SHP77 (cell line): Measurements from ENCODE around the gene COG1.

Experiments used
- DNase-seq, 2 experiments: peaks; one replicate each; lab custom pipeline; 2025; lab: John Stamatoyannopoulos, UW

COG1 gene

DNA sequence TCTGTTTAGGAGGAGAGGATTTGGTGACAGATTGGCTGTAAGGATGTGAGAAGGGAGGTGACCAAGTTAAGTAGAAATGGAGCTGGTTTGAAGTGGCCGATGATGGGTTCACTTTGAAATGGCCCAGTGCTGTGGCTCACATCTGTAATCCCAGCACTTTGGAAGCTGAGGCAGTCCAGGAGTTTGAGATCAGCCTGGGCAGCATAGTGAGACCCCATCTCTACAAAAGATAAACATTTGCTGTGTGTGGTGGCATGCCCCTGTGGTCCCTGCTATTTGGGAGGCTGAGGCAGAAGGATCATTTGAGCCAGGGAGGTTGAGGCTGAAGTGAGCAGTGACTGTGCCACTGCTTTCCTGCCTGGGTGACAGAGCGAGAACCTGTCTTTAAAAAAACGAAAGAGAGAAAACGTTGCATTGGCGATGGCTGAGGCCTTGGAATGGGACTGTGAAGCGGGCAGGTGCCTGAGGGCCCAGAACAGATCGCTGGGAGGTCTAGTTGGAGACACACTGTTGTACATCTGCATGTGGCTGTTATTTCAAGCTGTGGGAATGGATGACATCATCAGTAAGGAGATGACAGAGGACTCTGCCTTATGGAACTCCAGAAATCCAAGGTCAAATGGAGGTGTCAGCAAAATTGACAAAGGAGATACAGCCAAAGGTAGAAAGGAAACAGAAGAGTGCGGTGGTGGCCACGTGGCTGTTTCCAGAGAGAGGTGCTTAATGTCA lies 5.5 kb downstream of the COG1 start:
- no peak for DNase-seq

DNA sequence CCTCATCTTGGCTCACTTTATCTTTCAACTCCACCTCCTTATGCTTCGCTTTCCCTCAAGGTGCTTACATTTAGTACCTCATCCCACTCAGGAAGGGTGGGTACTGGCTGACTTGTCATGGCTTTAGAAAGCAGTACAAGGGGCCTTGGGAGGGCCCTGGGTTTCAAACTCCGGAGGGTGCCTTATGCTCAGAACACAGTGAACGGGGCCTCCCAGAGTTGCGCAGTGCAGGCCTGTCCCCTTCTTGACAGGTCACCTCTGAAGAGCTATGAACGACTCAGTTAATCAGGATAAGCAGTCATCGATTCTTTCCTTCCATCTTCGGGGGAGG lies 6.0 kb downstream of the COG1 start:
- no peak for DNase-seq

- no peak for DNase-seq
Observed at GRCh38 chr17:73199751-73200317, 7.0 kb downstream of the COG1 start.

DNA sequence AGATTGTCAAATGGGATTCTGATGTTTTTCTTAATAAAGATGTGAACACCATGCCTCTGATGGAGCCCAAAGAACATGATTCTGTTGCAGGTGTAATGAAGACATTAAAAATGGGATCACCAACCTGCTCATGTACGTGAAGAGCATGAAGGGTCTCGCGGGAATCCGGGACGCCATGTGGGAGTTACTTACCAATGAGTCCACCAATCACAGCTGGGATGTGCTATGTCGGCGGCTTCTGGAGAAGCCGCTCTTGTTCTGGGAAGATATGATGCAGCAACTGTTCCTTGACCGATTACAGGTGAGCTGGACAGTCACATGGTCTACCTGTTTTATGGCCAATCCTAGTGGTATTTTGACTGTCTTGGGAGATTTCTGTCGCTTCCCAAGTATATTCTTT lies 7.6 kb downstream of the COG1 start:
- DNase-seq: no peak

DNA sequence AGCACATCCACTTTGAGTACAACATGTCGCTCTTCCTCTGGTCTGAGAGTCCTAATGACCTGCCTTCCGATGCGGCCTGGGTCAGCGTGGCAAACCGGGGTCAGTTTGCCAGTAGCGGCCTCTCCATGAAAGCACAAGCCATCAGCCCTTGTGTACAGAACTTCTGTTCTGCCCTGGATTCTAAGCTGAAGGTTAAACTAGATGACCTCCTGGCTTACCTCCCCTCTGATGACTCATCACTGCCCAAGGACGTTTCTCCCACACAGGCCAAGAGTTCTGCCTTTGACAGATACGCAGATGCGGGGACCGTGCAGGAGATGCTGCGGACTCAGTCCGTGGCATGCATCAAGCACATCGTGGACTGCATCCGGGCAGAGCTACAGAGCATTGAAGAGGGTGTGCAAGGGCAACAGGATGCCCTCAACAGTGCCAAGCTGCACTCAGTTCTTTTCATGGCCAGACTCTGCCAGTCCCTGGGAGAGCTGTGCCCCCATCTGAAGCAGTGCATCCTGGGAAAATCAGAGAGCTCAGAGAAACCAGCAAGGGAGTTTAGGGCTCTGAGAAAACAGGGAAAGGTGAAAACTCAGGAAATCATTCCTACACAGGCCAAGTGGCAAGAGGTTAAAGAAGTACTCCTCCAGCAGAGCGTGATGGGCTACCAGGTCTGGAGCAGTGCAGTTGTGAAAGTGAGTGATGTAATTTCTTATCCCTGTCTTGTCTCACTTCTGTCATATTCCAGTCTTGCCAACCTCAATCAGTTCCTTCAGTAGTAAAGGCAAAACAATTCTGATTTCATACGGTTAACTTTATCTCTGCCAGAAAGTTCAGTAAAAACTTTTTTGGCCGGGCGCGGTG lies 8.6 kb downstream of the COG1 start:
- DNase-seq: no peak

DNA sequence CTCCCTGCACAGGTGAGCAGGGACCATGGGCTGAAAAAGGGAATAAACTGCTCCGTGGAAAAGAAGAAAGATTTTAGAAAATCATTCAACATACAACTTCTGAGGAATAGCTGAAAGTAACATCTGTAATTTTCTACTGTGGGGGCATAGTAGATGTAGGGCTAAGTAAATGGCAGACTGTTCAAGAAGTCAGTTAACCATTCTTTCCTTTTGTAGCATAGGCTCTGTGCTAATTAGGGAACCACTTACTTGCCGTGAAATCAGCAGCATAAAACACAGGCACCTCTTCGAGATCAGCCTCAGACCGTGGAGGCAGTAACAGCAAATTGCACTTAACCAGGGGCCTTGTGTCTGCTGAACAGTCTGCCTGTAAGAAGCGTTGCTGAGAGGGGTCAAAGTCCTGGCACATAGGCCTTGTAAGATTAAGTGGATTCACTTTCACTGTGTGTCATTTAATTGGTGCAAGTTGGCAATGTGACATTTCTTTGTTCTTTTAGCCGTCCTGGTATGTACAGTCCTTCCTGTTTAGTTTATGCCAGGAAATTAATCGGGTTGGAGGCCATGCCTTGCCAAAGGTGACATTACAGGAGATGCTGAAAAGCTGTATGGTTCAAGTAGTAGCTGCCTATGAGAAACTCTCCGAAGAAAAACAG lies 10.4 kb downstream of the COG1 start:
- DNase-seq: no peak

GRCh38 chr17:73203788-73204479 lies 11.1 kb downstream of the COG1 start:
- no peak for DNase-seq

DNA sequence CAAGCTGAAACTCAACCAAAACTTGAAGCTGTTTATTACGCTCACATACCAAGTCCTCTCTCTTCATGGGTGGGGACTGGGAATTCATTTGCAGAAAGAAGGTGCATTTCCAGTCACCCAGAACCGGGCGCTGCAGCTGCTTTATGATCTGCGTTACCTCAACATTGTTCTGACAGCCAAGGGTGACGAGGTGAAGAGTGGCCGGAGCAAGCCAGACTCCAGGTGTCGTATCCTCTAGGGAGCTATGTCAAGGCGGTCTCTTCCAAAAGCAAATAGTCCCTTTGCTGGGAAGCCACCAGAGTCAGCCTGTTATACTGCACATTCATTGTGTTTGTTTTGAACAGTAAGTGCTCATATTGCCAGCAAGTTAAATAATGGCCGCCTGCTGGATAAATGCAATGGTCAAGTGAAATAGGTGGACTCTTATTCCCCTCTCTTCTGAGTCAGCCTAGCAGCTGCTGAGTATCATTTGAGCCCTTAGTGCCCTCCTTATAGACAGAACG lies 12.7 kb downstream of the COG1 start:
- DNase-seq: peak; percentile 95

DNA sequence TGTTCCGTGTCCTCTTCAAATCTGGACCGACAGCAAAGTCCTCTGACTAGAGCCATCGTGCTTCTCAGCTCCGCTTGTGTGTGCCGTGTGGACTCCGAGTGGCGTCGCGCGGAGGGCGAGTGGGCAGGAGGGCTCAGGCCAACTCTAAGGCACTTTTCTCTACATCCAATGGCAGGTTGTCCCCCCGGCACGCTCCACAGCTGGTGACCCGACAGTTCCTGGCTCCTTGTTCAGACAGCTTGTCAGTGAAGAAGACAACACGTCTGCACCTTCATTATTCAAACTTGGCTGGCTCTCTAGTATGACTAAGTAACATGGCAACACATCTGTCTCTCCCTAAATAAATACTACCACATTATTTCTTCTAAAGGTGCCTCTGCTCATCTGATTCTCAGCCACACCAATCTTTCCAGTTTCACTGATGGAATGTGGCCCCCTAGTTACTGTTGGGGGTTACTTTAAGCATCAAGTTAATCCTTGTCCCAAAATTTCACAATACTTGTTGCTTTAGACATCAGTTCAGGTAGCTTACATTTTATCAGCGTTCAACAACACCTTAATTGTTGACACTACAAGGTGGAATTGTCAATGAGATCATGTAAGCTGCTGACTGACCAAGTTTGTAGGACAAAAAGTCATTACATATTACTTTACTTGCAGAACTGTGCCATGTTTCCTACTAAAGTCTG lies 15.4 kb downstream of the COG1 start:
- no peak for DNase-seq

DNA sequence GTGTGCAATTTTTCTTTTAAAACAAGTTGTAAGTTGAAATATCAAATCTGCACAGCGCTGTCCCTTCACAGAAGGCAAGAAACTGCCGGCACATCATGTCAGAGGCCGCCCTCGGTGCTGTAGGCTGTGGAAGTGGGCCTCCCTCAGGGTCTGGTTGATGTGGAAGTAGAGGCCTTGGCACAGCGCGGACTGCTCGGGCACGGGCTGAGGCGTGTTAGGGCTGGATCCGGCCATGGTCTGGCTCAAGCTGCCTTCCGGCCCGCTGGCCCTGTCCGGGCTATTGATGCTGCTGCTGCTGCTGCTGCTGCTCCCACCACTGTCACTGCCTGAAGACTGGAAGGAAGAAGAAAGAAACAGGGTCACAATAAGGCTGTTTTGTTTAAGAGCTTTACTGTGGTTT lies 16.6 kb downstream of the COG1 start:
- no peak for DNase-seq

GRCh38 chr17:73210002-73210678 lies 17.3 kb downstream of the COG1 start:
- no peak for DNase-seq

DNA sequence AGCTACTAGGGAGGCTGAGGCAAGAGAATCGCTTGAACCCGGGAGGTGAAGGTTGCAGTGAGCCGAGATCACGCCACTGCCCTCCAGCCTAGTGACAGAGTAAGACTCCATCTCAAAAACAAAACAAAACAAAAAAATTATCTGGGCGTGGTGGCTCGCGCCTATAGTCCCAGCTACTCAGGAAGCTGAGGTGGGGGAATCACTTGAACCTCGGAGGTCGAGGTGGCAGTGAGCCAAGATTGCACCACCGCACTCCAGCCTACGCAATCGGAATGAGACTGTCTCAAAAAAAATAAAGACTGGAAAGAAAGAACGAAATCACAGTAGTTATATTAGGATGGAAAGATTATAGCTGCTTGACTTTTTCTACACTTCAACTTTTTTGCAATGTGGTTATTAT lies 18.9 kb downstream of the COG1 start:
- DNase-seq: no peak

DNA sequence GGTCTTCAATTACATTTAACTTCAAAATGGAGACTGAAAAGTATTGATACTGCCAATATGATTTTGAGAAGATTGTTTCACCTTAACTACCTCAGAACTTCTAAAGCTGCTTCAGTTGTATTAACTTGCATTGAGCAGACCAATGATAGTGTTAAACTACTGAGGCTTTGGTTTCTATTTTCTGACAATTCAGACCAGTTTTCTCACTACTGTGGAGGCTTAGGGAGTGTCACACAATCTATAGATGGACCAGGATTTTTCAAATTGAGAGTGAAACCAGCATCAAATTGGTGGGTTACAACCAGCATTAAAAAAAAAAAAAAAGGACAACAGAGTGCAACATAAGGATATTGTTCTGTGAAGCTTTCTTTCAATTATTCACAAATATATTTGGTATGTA lies 21.2 kb downstream of the COG1 start:
- no peak for DNase-seq

DNA sequence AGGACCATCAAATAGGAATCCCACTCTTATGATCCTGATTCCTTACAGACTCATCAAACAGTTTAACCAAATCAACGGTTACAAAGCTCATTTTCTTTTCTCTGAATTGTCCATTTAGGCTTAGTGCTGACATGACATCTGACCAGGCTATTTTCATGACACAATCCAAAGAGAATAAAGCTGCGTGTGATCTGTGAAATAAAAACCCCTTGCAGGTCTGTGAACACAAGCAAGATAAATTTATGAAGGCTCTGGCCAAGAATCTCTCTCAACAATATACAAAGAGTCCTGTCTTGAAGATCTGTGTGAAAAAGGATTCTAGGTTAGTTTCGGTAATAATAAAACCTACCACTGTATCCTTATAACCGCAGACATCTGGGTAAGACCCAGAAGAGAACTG lies 22.0 kb downstream of the COG1 start:
- DNase-seq: no peak

- DNase-seq: no peak
Observed at GRCh38 chr17:73215447-73215846, 22.6 kb downstream of the COG1 start.

DNA sequence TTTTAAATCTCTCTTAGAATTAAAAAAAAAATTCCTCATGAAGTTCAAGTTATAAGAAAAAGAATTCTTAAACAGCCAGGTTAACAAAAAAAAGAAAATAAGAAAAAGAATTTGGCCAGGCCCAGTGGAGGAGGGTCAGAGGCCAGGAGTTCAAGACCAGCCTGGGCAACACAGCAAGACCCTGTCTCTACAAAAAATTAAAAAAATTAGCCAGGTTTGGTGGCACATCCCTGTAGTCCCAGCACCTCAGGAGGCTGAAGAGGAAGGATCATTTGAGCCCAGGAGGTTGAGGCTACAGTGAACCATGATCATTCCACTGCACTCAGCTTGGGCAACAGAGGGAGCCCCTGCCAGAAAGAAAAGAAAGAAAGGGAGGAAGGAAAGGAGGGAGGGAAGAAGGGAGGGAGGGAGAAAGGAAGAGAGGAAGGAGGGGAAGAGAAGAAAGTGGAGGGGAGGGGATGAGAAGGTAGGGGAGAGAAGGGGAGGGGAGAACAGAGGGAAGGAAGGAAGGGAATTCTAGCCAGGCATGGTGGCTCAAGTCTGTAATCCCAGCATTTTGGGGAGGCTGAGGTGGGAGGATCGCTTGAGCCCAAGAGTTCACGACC lies 30.9 kb downstream of the COG1 start:
- no peak for DNase-seq

GRCh38 chr17:73224237-73224636 lies 31.4 kb downstream of the COG1 start:
- no peak for DNase-seq

DNA sequence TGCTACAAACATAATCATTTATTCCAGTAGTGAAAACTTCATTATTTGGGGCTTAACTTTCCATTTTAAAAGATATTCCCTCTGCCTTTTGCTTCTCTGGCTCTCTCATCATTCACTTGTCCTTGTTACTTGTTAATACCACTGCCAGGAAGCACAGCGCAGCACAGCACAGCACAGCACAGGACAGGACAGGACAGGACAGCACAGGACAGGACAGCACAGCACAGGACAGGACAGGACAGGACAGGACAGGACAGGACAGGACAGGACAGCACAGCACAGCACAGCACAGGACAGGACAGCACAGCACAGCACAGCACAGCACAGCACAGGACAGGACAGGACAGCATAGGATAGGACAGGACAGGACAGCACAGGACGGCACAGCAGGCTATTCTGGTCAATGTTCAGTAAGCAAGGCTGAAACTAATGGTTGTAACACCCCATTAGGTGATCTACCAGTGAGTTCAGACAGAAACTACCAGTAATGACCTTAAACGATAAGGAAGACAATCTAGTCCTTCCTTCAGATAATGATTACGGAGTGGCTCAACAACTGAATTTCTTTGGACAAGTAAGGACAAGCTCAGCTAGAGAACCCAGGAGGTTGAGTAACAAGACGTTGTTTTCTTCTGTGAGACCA lies 31.9 kb downstream of the COG1 start:
- DNase-seq: no peak

- DNase-seq: no peak
Observed at GRCh38 chr17:73226556-73227172, 33.8 kb downstream of the COG1 start.
